GM12875 (cell line): ENCODE results near the gene MAN1B1.
"Not testable (repeated sequence)": the region's sequence is repeated elsewhere in the genome, so short reads cannot be mapped to it uniquely, and the experiment has no call there.

Experiments used
- H3K4me3 ChIP-seq: one replicate; pipeline ENCODE4 v1.5.1; 2011; ENCODE audit warnings: low read depth, low read length, control low read depth
- TF ChIP-seq, protein P1 (sequence below): IDR thresholded peaks from 2 replicates; pipeline ENCODE4 v1.5.1; 2011; ENCODE audit warnings: low read depth, mild to moderate bottlenecking, control low read depth, inconsistent platforms, low read length, moderate library complexity, borderline replicate concordance; ENCODE audit not compliant: insufficient read depth

MAN1B1 gene

GRCh38 chr9:137116027-137116507 is 29.3 kb downstream of the MAN1B1 start:
- no peak overlapping the region for H3K4me3 ChIP-seq
- TF ChIP-seq, protein P1, sequence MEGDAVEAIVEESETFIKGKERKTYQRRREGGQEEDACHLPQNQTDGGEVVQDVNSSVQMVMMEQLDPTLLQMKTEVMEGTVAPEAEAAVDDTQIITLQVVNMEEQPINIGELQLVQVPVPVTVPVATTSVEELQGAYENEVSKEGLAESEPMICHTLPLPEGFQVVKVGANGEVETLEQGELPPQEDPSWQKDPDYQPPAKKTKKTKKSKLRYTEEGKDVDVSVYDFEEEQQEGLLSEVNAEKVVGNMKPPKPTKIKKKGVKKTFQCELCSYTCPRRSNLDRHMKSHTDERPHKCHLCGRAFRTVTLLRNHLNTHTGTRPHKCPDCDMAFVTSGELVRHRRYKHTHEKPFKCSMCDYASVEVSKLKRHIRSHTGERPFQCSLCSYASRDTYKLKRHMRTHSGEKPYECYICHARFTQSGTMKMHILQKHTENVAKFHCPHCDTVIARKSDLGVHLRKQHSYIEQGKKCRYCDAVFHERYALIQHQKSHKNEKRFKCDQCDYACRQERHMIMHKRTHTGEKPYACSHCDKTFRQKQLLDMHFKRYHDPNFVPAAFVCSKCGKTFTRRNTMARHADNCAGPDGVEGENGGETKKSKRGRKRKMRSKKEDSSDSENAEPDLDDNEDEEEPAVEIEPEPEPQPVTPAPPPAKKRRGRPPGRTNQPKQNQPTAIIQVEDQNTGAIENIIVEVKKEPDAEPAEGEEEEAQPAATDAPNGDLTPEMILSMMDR, result no peak

DNA sequence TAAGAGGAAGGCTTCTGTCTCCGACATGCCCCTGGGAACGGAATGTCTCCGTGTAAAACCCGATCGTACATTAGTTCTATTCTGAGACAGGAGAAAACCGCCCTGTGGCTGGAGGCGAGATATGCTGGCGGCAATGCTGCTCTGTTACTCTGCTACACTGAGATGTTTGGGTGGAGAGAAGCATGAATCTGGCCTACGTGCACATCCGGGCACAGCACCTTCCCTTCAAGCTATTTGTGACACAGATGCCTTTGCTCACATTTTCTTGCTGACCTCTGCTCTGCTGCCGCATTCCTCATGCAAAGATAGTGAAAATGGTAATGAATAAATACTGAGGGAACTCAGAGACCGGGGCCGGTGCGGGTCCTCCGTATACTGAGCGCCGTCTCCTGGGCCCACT is 29.9 kb downstream of the MAN1B1 start:
- TF ChIP-seq, protein P1, result no peak

DNA sequence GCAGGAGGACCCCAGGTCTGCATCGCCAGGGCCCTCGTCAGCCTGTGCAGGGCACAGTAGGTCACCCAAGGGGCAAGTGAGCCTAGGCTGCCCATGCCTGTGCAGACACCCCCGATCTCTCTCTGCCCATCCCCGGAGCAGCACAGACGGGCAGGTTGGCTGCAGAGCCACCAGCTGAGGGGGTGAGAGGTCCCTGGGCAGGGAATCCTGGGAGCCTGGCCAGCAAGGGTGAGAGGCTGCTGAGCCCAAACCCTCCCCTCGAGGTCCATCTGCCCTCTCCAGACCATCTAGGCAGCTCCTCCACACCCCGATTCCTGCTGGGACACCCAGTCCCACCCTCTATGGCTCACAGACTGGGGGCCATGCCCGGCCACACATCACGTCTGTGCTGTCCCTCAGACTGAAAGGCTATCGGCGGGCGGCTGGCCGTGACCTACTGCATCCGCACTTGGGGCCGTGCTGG is 30.5 kb downstream of the MAN1B1 start:
- TF ChIP-seq, protein P1, result no peak
- no peak overlapping the region for H3K4me3 ChIP-seq

More for the DNA sequence above, 29.9 kb downstream of the MAN1B1 start:
- H3K4me3 ChIP-seq, result no peak overlapping the region

DNA sequence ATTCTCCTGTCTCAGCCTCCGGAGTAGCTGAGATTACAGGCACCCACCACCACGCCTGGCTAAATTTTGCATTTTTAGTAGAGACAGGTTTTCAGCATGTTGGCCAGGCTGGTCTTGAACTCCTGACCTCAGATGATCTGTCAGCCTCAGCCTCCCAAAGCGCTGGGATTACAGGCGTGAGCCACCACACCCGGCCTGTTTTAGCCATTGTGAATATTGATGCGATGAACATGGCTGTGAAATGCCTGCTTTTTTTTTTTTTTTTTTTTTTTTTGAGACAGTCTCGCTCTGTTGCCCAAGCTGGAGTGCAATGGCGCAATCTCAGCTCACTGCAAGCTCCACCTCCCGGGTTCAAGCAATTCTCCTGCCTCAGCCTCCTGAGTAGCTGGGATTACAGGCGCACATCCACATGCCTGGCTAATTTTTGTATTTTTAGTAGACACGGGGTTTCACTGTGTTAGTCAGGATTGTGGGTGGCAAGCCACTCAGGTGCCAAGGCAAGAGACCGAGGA is 31.4 kb downstream of the MAN1B1 start:
- H3K4me3 ChIP-seq, result not testable (repeated sequence)

DNA sequence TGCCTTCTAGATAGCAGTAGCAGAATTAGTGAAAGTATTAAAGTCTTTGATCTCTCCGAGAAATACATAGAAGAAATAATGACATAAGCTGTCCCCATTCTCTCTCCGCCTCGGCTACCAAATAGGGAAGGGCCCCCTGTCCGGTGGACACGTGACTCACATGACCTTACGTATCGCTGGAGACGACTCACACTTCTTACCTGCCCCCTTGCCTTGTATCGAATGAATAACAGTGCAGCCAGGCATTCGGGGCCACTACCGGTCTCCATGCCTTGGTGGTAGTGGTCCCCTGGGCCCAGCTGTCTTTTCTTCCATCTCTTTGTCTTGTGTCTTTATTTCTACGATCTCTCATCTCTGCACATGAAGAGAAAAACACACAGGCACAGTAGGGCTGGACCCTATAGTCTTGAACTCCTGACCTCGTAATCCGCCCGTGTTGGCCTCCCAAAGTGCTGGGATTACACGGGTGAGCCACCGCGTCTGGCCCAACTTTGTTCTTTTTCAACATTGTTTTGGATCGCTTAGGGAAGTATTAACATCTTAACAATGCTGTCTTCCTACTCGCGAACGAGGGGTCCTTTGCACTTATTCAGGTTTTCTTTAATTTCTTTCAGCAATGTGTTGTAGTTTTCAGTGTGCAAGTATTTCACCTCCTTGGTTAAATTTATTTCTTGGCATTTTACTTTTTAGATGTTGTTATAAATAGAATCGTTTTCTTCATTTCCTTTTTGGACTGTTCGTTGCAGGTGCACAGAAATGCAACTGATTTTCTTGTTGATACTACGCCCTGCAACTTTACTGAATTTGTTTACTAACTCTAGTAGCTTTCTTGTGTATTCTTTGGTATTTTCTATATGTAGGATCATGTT is 35.4 kb downstream of the MAN1B1 start:
- H3K4me3 ChIP-seq, result not testable (repeated sequence)

- H3K4me3 ChIP-seq, result not testable (repeated sequence)
Observed at GRCh38 chr9:137122796-137123467, 36.1 kb downstream of the MAN1B1 start.

DNA sequence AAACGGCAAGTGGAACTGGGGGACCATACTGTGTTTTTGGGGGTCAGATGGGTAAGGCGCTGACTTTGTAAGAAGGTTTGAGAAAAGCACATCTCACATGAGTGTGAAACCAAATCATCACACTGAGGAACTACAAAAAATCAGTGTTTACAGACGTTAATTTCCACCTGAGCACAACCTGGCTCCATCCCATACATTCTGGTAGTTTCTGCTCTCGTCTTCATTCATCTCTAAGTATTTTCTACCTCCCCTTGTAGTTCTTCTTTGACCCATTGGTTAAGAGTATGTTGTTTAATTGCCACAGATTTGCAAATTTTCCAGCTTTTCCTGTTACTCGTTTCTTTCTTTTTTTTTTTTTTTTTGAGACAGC is 36.7 kb downstream of the MAN1B1 start:
- H3K4me3 ChIP-seq, result no peak overlapping the region
- TF ChIP-seq, protein P1, result no peak

GRCh38 chr9:137123952-137124462 is 37.2 kb downstream of the MAN1B1 start:
- H3K4me3 ChIP-seq, result not testable (repeated sequence)

DNA sequence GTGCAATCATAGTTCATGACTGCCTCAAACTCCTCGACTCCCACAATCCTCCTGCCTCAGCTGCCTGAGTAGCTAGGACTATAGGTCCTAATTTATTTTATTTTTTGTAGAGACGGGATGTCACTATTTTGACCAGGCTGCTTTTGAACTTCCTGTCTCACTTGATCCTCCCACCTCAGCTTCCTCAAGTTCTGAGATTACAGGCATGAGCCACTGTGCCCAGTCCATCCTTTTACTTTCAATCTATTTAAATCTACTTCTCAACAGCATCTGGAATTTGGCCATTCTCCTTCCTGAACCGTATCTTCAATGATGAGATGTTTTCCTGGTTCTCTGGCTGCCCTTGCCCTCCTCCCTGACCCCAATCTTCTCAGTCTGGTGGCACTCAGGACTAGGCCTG is 40.0 kb downstream of the MAN1B1 start:
- TF ChIP-seq, protein P1, result no peak
- peak overlapping the region; percentile 42 for H3K4me3 ChIP-seq
